Neural crest cell (in vitro differentiated cells): ENCODE measurements around the gene CAMK2B. TPM values are rescaled to one million over a fixed set of nuclear protein-coding genes. Genes with fewer than 3 reads are reported as not detected.

Experiments used
- DNase-seq: peaks from one replicate; pipeline ENCODE4 v3.0.0; 2021; ENCODE audit warnings: low read depth, mixed read lengths, low spot score
- H3K27ac Mint-ChIP-seq: one replicate; pipeline ENCODE4 v1.8.0; 2021; ENCODE audit warnings: mild to moderate bottlenecking, mixed read lengths; ENCODE audit not compliant: unreplicated experiment
- H3K27me3 Mint-ChIP-seq: 2 replicates; pipeline ENCODE4 v1.8.0; 2021; ENCODE audit warnings: low read depth, mild to moderate bottlenecking, mixed read lengths
- H3K36me3 Mint-ChIP-seq: 2 replicates; pipeline ENCODE4 v1.8.0; 2021; ENCODE audit warnings: low read depth, mild to moderate bottlenecking, mixed read lengths
- H3K4me1 Mint-ChIP-seq: 2 replicates; pipeline ENCODE4 v1.8.0; 2021; ENCODE audit warnings: mixed read lengths
- H3K4me3 Mint-ChIP-seq: one replicate; pipeline ENCODE4 v1.8.0; 2021; ENCODE audit warnings: mild to moderate bottlenecking, mixed read lengths
- H3K9me3 Mint-ChIP-seq: 2 replicates; pipeline ENCODE4 v1.8.0; 2021; ENCODE audit warnings: mixed read lengths
- CTCF ChIP-seq: fragments of 200-600 bp; sonication (generic); conservative IDR thresholded peaks from 2 replicates; pipeline ENCODE4 v1.5.0; 2021; ENCODE audit warnings: antibody characterized with exemption, mild to moderate bottlenecking
- total RNA-seq: library from RNA; stranded (reverse); gene quantifications from 2 replicates; pipeline ENCODE4 v1.2.1, GENCODE V29; 2021

Gene CAMK2B
- total RNA-seq, 1 donor from 2014 or later = 1.6 TPM

GRCh38 chr7:44325811-44326241, 432 bp upstream of the CAMK2B start:
- H3K4me1 Mint-ChIP-seq = peaks cover 5% of the 10 kb centered on the region
- peaks cover 66% of the 10 kb centered on the region for H3K27me3 Mint-ChIP-seq
- TF ChIP-seq CTCF = no peak
- no peak overlapping the region for H3K27ac Mint-ChIP-seq
- peak overlapping the region; percentile 97 for H3K4me3 Mint-ChIP-seq
- DNase-seq = no peak
- H3K36me3 Mint-ChIP-seq = no peaks in the 10 kb centered on the region
- H3K9me3 Mint-ChIP-seq = peaks cover 4% of the 10 kb centered on the region

DNA sequence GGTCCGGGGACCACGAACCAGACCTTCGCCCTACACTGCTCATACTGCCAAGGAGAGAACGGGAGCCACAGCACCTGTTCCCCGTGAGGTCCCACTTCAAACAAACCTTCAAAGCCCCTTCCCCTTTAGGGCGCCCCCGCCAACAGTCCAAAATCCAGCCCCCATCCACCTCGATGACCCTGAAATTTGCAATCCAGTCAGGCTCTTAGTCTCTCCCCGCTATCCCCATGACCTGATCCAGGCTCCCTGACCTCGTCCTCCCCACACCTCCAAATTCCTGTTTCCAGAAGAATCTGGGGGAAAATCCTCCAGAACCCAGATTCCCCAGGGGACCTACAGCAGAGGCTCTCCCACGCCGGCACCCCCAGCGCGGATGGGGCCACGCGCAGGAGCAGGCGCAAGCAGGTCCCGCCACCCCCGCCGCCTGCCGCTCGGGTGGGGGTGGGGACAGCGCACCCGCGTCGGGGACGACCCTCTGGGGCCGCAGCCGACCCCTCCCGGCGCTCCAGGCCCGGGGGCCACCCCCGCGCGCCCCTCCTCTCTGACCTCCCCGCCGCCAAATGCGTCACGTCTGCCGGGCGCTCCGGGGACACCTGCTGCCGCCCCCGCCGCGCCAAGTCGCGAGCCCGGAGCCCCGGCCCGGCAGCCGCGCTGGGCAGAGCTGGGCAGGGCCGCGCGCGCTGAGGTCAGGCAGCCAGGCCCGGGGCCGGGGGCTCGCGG, 753 bp downstream of the CAMK2B start:
- no peak overlapping the region for H3K27ac Mint-ChIP-seq
- H3K4me3 Mint-ChIP-seq = peak overlapping the region; percentile 83
- peaks cover 64% of the 10 kb centered on the region for H3K27me3 Mint-ChIP-seq
- no peak for DNase-seq
- H3K9me3 Mint-ChIP-seq = peaks cover 4% of the 10 kb centered on the region
- peaks cover 5% of the 10 kb centered on the region for H3K4me1 Mint-ChIP-seq
- no peak for TF ChIP-seq CTCF
- H3K36me3 Mint-ChIP-seq = no peaks in the 10 kb centered on the region

GRCh38 chr7:44324204-44324480, 1.3 kb downstream of the CAMK2B start:
- Mint-ChIP-seq H3K27me3 (peaks cover 64% of the 10 kb centered on the region), H3K36me3 (no peaks in the 10 kb centered on the region), H3K4me1 (peaks cover 5% of the 10 kb centered on the region), H3K27ac (no peak overlapping the region), H3K4me3 (peak overlapping the region; percentile 83), H3K9me3 (peaks cover 4% of the 10 kb centered on the region)
- no peak for TF ChIP-seq CTCF
- DNase-seq = no peak

DNA sequence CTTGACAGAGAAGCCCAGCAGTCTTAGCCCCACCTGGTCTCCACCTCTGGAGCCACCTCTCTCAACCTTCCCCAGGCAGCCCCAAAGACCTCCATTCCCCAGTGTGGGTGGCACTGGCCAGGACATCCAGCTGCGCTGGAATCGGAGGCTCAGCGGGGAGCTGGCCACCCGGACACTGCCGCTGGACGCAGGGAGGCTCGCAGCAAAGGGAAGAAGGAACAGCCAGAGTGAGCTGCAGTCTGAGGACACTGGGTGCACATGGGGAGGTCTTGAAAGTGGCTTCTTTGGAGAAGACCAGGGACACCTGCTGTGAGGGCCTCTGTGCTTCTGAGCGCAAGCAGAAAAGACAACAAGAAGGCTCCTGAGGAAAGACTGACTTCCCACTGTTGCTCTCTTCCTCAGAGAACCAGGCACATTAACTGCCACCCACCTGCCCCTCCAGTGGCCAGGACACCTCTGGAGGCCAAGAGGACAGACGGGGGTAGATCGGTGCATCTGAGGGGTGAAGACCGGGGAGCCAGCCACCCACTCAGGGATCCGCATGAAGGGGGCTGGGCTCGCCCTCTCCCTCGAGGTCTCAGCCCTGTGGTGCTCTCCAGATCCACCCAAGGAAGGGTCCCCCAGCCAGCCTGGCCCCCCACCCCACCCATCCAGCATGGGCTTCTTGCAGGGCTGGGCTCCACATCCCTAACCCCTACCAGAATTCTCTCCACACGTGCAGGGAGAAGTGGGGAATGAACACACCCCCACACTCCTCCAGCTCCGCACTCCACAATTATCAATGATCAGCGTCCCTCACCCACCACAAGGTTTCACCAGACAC, 1.8 kb downstream of the CAMK2B start:
- H3K4me3 Mint-ChIP-seq = peak overlapping the region; percentile 83
- H3K27ac Mint-ChIP-seq = no peak overlapping the region
- TF ChIP-seq CTCF = no peak
- H3K9me3 Mint-ChIP-seq = peaks cover 4% of the 10 kb centered on the region
- H3K27me3 Mint-ChIP-seq = peaks cover 61% of the 10 kb centered on the region
- DNase-seq = no peak
- H3K4me1 Mint-ChIP-seq = peaks cover 5% of the 10 kb centered on the region
- no peaks in the 10 kb centered on the region for H3K36me3 Mint-ChIP-seq

DNA sequence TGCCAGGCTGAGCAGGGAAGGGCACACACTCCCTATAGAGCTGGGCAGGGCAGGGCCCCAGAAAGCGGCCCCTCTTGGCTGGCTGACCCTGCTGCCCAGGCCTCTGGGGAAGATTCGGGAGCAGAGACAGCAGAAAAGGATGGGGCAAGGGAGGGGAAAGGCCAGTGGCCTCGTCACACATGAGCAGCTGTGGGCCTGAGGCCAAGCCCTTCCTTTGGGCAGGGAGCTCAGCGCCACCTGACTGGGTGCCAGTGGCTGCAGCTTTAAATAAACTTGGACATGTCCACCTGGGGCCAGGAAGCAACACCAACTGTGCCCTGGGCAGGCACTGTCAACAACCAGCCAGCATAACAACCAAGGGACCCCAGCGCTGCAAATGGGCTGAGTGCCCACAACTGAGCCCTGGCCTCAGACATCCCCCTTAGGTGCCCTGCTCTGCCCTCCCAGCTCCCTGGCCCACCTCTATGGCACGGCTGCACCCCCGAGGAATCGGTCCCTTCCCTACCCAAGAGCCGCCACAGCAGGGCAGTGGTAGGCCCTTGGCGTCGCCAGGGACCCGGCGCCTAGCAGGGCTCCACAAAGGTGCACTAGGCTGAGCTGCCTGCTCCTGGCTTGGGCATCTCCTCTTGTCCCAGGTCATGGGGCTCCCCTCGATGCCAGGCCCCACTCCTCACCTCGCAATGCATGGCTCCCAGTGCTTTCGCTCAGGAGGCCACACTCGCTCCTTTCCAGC, 2.6 kb downstream of the CAMK2B start:
- H3K9me3 Mint-ChIP-seq = no peaks in the 10 kb centered on the region
- peak overlapping the region; percentile 83 for H3K4me3 Mint-ChIP-seq
- DNase-seq = no peak
- H3K27ac Mint-ChIP-seq = no peak overlapping the region
- TF ChIP-seq CTCF = no peak
- H3K4me1 Mint-ChIP-seq = peaks cover 5% of the 10 kb centered on the region
- H3K27me3 Mint-ChIP-seq = peaks cover 57% of the 10 kb centered on the region
- H3K36me3 Mint-ChIP-seq = no peaks in the 10 kb centered on the region
